ENCODE data around the gene PXDN.

Gene PXDN

GRCh38 chr2:1715184-1716013, 28.9 kb downstream of the PXDN start:
- DNase-seq (ENCODE audit: low read depth): no peak
- no peak overlapping the region for H3K4me3 ChIP-seq (ENCODE audit: low read depth, low read length)
- TF ChIP-seq CTCF (IDR thresholded peaks at IDR 0.05; ENCODE audit: control insufficient read depth, extremely low read depth, insufficient read depth): no peak

DNA sequence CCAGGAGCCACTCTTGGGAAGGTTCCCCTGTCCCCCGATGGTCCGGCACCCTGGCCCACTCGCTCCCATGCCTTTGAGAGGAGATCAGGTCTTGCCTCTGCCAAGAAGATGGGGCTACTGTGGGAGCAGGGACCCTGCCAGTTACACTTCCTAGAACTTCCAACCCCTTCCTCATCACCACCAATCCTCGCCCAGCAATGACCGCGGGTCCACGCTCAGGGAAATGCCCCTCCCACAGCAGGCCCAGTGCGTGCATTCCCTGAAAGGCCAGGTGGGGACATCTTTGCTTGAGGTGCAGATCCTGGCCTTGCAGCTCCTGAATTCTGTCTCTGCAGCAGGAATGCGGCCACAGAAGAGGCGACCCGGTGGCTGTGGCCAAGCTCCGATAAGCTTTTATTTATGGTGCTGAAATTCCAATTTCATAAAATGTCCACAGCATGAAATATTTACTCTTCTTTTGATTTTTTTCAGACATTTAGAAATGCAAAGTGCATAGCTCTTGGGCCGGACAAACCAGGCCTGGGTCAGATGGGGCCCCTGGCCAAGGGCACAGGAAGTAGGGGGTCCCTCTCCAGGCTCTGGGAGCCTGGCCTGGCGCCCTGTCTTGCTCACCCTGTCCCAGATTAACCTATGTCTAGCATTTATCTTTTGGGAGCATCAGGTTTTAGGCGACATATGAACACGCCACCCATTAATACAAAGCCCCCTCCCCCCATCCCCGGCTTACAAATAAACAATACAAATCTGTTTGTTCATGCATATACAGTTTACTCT, 29.8 kb downstream of the PXDN start:
- H3K4me3 ChIP-seq (ENCODE audit: low read depth, low read length): no peak overlapping the region
- TF ChIP-seq CTCF (IDR thresholded peaks at IDR 0.05; ENCODE audit: control insufficient read depth, extremely low read depth, insufficient read depth): no peak
- DNase-seq (ENCODE audit: low read depth): no peak

DNA sequence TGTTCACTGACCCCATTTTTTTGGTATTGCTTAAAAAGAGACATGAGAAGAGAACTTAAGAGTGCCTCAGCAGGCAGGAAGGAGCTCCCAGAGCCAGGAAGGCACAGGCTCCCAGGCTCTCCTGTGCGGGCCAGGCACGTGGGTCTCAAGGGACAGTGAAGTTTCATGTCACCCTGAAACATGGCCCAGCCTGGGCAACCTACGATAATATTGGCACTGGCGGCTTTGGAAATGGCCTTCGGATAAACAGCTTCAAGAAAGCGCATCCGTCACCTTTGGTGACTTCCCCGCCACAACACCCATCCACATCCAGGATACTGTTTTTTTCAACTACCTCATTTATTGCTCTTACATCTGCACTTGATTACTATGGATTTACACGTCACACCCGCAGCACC, 30.5 kb downstream of the PXDN start:
- no peak overlapping the region for H3K4me3 ChIP-seq (ENCODE audit: low read depth, low read length)
- no peak for TF ChIP-seq CTCF (IDR thresholded peaks at IDR 0.05; ENCODE audit: control insufficient read depth, extremely low read depth, insufficient read depth)
- no peak for DNase-seq (ENCODE audit: low read depth)

DNA sequence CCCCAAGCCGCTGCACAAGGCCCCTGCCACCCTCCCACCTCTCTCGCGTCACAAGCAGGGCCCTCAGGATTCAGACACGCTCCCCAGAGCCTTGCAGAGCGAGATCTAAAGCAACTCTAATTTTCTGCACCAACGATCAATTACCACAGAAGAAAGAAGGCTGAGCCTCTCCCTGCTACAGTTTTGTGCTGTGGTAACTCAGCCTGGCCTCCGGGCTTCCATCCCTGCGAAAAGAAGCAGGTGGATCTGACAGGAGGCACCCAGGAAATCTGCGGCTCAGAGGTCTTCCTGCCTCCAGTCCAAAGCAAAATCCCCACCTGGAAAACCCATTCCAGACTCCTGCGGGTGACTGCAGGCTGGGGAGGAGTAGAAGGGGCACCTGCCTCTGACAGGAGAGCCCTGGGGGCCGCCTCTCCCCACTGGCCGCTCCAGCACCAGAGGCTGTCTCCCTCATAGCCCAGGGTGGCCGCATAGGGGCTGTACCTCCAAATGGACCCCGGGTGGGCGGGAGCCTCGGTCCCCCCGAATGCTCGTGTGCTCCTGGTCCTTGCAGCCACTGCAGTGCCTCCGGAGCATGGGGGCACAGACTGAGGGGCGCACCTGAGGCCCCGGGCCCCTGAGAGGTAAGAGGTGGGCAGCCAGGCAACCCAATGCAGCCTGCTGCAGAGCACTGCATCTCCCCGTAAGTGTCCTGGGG, 31.0 kb downstream of the PXDN start:
- no peak for TF ChIP-seq CTCF (IDR thresholded peaks at IDR 0.05; ENCODE audit: control insufficient read depth, extremely low read depth, insufficient read depth)
- H3K4me3 ChIP-seq (ENCODE audit: low read depth, low read length): no peak overlapping the region
- no peak for DNase-seq (ENCODE audit: low read depth)

- no peak for TF ChIP-seq CTCF (IDR thresholded peaks at IDR 0.05; ENCODE audit: control insufficient read depth, extremely low read depth, insufficient read depth)
- H3K4me3 ChIP-seq (ENCODE audit: low read depth, low read length): no peak overlapping the region
- no peak for DNase-seq (ENCODE audit: low read depth)
Measured at GRCh38 chr2:1709946-1710560, 34.3 kb downstream of the PXDN start.

DNA sequence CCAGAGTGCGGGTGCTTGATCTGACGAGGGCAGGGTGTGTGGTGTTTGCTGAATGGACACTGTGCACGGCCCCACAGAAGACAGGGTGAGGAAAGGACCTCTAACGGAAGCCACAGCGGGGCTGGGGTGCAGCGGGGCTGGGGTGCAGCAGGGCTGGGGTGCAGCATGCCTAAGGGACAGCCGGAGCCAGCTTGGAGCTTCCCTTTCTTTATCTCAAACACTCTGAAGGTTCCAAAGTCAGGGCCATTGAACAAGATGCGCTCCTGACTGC, 35.0 kb downstream of the PXDN start:
- no peak for DNase-seq (ENCODE audit: low read depth)
- no peak for TF ChIP-seq CTCF (IDR thresholded peaks at IDR 0.05; ENCODE audit: control insufficient read depth, extremely low read depth, insufficient read depth)
- no peak overlapping the region for H3K4me3 ChIP-seq (ENCODE audit: low read depth, low read length)
